Activated naive CD4-positive, alpha-beta T cell treated with anti-CD3 and anti-CD28 coated beads, Interleukin-2, amount 50 U/mL, for 24 hours (primary cell): ENCODE results near the gene DNM3.

ENCODE experiments used
- H3K27ac Mint-ChIP-seq: one replicate; pipeline ENCODE4 v1.8.0; 2021; ENCODE audit warnings: mild to moderate bottlenecking, mixed read lengths
- H3K27me3 Mint-ChIP-seq: one replicate; pipeline ENCODE4 v1.8.0; 2021; ENCODE audit warnings: mixed read lengths
- H3K36me3 Mint-ChIP-seq: one replicate; pipeline ENCODE4 v1.8.0; 2021; ENCODE audit warnings: mixed read lengths
- H3K4me1 Mint-ChIP-seq: one replicate; pipeline ENCODE4 v1.8.0; 2021; ENCODE audit warnings: mixed read lengths
- H3K4me3 Mint-ChIP-seq: one replicate; pipeline ENCODE4 v1.8.0; 2021; ENCODE audit warnings: mild to moderate bottlenecking, mixed read lengths
- H3K9me3 Mint-ChIP-seq: one replicate; pipeline ENCODE4 v1.8.0; 2021; ENCODE audit warnings: mixed read lengths

The DNM3 gene

DNA sequence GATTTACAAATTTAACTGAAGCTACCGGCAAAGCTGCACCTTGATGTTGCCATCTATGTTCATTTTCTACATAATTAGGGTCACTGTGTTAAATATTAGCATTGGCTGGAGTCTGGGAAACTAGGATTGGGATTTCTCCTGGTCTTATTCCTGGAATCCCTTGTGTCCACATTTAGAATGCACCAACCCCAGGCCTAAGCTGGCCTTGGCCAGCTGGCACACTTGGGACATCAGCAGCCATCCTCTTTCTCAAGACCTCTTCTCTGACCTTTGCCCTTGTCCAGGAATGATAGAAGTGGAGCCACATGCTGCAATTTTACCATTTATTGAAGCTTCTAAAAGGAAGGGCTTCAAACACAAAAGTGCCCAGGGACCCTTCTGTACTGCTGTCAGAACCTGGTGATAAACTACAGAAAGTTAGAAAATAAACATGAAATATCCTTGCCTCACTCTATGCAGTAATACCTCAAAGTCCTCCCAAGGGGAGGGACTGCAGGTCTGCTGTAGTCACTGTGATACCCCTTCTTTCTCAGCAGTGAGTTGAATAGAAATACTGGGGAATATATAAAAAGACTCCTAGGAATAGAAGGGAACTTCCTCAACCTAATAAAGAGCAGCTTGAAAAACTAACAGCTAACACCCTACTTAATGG is 616.3 kb downstream of the DNM3 start:
- no peaks in the 10 kb centered on the region for H3K27me3 Mint-ChIP-seq
- H3K9me3 Mint-ChIP-seq, result no peaks in the 10 kb centered on the region
- no peak overlapping the region for H3K27ac Mint-ChIP-seq
- no peaks in the 10 kb centered on the region for H3K4me1 Mint-ChIP-seq
- peaks cover 2% of the 10 kb centered on the region for H3K36me3 Mint-ChIP-seq
- no peak overlapping the region for H3K4me3 Mint-ChIP-seq

DNA sequence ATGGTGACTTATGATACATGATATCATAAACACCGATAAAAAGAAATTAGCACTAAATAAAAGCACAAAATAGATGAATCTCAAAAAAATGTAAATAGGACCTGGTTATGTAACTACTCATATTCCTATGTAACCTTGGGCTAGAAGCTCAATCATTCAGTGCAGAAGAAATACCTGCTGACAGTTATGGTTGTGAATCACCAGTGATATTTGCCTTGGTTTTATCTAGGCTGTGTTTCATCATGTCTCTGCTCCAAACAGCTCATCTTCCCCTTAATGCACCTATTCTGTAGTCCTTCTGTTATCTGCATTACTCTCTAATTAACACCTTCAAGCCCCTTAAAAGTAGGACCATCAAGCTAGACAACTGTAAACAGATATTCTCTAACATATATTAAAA is 618.9 kb downstream of the DNM3 start:
- H3K27ac Mint-ChIP-seq, result no peak overlapping the region
- no peaks in the 10 kb centered on the region for H3K27me3 Mint-ChIP-seq
- H3K4me3 Mint-ChIP-seq, result no peak overlapping the region
- H3K36me3 Mint-ChIP-seq, result no peaks in the 10 kb centered on the region
- no peaks in the 10 kb centered on the region for H3K4me1 Mint-ChIP-seq
- no peaks in the 10 kb centered on the region for H3K9me3 Mint-ChIP-seq

GRCh38 chr1:172460887-172461315 is 619.6 kb downstream of the DNM3 start:
- Mint-ChIP-seq H3K9me3 (no peaks in the 10 kb centered on the region), H3K27me3 (no peaks in the 10 kb centered on the region), H3K27ac (no peak overlapping the region), H3K4me3 (no peak overlapping the region), H3K36me3 (no peaks in the 10 kb centered on the region), H3K4me1 (no peaks in the 10 kb centered on the region)
